SK-N-SH (cell line): Measurements from ENCODE around the gene ING5.

ENCODE experiments used
- CTCF ChIP-seq: fragments of 200-600 bp; sonication (generic); IDR thresholded peaks from 2 replicates; pipeline ENCODE4 v1.6.1; 2017; ENCODE audit warnings: antibody characterized with exemption, mild to moderate bottlenecking, moderate library complexity
- FOXJ3 ChIP-seq: sonication (generic); formaldehyde crosslinking; IDR thresholded peaks from 2 replicates; pipeline ENCODE4 v1.5.1; 2020; ENCODE audit warnings: mild to moderate bottlenecking, missing genetic modification reagents
- TAF1 ChIP-seq: IDR thresholded peaks from 2 replicates; pipeline ENCODE4 v1.6.1; 2012; ENCODE audit warnings: low read depth, mild to moderate bottlenecking, low read length, moderate library complexity, borderline replicate concordance
- TCF12 ChIP-seq: IDR thresholded peaks from 2 replicates; pipeline ENCODE4 v1.4.0; 2012

DNA sequence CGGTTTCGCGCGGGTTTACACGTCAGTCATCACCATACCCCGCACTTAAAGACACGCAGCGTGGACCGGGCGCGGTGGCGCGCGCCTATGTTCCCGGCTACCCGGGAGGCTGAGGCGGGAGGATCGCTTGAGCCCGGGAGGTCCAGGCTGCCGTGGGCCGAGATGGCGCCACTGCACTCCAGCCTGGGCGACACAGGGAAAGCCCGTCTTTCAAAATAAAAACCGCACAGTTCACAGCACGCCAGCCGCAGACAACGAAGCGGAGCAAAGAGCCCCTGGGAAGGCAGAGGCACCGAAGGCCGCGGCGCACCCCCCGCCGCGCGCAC lies 15.6 kb upstream of the ING5 start:
- TF ChIP-seq CTCF (no peak), FOXJ3 (CRISPR knock-in tag) (no peak), TCF12 (no peak), TAF1 (no peak)
